GM18508 (cell line): ENCODE data around the gene MUL1.

Experiments
- ATAC-seq: cut with Tn5 transposase; IDR thresholded peaks from one replicate; pipeline ENCODE4 v1.9.1; 2021; ENCODE audit warnings: moderate number of reproducible peaks; ENCODE audit not compliant: insufficient read depth, unreplicated experiment

The MUL1 gene

GRCh38 chr1:20472860-20473711, 34.9 kb downstream of the MUL1 start:
- no peak for ATAC-seq

GRCh38 chr1:20472121-20472520, 35.8 kb downstream of the MUL1 start:
- no peak for ATAC-seq

- no peak for ATAC-seq
Measured at GRCh38 chr1:20470194-20470593, 37.8 kb downstream of the MUL1 start.

GRCh38 chr1:20469406-20470076, 38.4 kb downstream of the MUL1 start:
- ATAC-seq: no peak

GRCh38 chr1:20466273-20466672, 41.7 kb downstream of the MUL1 start:
- ATAC-seq: no peak

GRCh38 chr1:20465187-20465586, 42.8 kb downstream of the MUL1 start:
- ATAC-seq: no peak

- no peak for ATAC-seq
Measured at GRCh38 chr1:20463502-20463901, 44.4 kb downstream of the MUL1 start.

- ATAC-seq: no peak
Measured at GRCh38 chr1:20462397-20462796, 45.6 kb downstream of the MUL1 start.

GRCh38 chr1:20458717-20459116, 49.2 kb downstream of the MUL1 start:
- ATAC-seq: no peak

- no peak for ATAC-seq
Measured at GRCh38 chr1:20454004-20454403, 53.9 kb downstream of the MUL1 start.

GRCh38 chr1:20449735-20450311, 58.1 kb downstream of the MUL1 start:
- ATAC-seq: no peak
